Measurements from ENCODE around the gene PRSS12. TPM values are rescaled to one million over a fixed set of nuclear protein-coding genes. Genes with fewer than 3 reads are reported as not detected.

Gene PRSS12
- total RNA-seq, 1 experiment from 2014 or later = 14.1 TPM

DNA sequence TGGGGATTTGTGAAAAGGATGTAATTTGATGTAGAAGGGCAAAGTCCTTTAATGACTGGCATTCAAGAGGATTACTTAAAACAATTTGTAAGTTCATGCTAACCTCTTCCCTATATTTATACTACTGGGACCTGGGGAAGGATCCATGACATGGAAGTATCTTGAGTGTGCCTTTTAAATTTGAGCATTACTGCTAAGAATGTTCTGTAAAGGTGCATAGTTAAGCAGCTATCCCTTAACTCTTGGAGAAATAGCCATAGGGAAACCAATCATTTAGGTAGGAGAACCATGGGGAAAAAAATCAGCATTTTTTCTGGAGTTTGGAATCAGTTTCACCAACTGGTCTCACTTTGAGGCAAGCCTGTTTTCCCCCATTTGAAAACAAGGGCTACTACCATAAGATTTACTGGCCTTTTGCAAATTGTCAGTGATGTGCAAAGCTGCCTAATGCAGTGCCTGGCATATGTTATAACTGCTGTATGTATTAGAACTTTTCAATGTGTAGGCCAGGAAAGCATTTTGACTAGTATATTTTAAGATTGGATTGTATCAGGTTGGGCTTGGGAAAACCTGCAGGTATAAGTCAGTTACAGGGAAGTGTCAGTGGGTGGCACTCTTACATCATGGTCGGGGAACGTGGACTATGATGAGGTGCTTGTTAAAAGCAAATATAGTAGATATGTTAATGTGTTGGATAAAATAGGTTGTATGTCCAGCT, 72.1 kb downstream of the PRSS12 start (continued):
- TF ChIP-seq, protein P1, sequence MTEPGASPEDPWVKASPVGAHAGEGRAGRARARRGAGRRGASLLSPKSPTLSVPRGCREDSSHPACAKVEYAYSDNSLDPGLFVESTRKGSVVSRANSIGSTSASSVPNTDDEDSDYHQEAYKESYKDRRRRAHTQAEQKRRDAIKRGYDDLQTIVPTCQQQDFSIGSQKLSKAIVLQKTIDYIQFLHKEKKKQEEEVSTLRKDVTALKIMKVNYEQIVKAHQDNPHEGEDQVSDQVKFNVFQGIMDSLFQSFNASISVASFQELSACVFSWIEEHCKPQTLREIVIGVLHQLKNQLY (CRISPR knock-in tag; IDR thresholded peaks at IDR 0.05) = no peak
- TF ChIP-seq, protein P2, sequence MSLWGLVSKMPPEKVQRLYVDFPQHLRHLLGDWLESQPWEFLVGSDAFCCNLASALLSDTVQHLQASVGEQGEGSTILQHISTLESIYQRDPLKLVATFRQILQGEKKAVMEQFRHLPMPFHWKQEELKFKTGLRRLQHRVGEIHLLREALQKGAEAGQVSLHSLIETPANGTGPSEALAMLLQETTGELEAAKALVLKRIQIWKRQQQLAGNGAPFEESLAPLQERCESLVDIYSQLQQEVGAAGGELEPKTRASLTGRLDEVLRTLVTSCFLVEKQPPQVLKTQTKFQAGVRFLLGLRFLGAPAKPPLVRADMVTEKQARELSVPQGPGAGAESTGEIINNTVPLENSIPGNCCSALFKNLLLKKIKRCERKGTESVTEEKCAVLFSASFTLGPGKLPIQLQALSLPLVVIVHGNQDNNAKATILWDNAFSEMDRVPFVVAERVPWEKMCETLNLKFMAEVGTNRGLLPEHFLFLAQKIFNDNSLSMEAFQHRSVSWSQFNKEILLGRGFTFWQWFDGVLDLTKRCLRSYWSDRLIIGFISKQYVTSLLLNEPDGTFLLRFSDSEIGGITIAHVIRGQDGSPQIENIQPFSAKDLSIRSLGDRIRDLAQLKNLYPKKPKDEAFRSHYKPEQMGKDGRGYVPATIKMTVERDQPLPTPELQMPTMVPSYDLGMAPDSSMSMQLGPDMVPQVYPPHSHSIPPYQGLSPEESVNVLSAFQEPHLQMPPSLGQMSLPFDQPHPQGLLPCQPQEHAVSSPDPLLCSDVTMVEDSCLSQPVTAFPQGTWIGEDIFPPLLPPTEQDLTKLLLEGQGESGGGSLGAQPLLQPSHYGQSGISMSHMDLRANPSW (CRISPR knock-in tag; conservative IDR thresholded peaks at IDR 0.05; ENCODE audit: low read depth) = no peak
- TF ChIP-seq, protein P3, sequence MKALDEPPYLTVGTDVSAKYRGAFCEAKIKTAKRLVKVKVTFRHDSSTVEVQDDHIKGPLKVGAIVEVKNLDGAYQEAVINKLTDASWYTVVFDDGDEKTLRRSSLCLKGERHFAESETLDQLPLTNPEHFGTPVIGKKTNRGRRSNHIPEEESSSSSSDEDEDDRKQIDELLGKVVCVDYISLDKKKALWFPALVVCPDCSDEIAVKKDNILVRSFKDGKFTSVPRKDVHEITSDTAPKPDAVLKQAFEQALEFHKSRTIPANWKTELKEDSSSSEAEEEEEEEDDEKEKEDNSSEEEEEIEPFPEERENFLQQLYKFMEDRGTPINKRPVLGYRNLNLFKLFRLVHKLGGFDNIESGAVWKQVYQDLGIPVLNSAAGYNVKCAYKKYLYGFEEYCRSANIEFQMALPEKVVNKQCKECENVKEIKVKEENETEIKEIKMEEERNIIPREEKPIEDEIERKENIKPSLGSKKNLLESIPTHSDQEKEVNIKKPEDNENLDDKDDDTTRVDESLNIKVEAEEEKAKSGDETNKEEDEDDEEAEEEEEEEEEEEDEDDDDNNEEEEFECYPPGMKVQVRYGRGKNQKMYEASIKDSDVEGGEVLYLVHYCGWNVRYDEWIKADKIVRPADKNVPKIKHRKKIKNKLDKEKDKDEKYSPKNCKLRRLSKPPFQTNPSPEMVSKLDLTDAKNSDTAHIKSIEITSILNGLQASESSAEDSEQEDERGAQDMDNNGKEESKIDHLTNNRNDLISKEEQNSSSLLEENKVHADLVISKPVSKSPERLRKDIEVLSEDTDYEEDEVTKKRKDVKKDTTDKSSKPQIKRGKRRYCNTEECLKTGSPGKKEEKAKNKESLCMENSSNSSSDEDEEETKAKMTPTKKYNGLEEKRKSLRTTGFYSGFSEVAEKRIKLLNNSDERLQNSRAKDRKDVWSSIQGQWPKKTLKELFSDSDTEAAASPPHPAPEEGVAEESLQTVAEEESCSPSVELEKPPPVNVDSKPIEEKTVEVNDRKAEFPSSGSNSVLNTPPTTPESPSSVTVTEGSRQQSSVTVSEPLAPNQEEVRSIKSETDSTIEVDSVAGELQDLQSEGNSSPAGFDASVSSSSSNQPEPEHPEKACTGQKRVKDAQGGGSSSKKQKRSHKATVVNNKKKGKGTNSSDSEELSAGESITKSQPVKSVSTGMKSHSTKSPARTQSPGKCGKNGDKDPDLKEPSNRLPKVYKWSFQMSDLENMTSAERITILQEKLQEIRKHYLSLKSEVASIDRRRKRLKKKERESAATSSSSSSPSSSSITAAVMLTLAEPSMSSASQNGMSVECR (CRISPR knock-in tag; IDR thresholded peaks at IDR 0.05; ENCODE audit: borderline replicate concordance) = no peak
- TF ChIP-seq NFE2L1 (CRISPR knock-in tag; IDR thresholded peaks at IDR 0.05) (no peak), TEAD4 (CRISPR knock-in tag; IDR thresholded peaks at IDR 0.05) (no peak), JUN (CRISPR knock-in tag; IDR thresholded peaks at IDR 0.05) (no peak), NFYB (CRISPR knock-in tag; conservative IDR thresholded peaks at IDR 0.05; ENCODE audit: low read depth) (no peak), NR3C1 (CRISPR knock-in tag; conservative IDR thresholded peaks at IDR 0.05; ENCODE audit: low read depth) (no peak), OVOL2 (CRISPR knock-in tag; IDR thresholded peaks at IDR 0.05; ENCODE audit: borderline replicate concordance) (no peak), ZNF219 (CRISPR knock-in tag; IDR thresholded peaks at IDR 0.05; ENCODE audit: borderline replicate concordance) (no peak), RORB (CRISPR knock-in tag; IDR thresholded peaks at IDR 0.05) (no peak), FOXP1 (CRISPR knock-in tag; IDR thresholded peaks at IDR 0.05; ENCODE audit: borderline replicate concordance) (no peak), ETV6 (CRISPR knock-in tag; IDR thresholded peaks at IDR 0.05) (no peak), ZNF396 (CRISPR knock-in tag; IDR thresholded peaks at IDR 0.05; ENCODE audit: borderline replicate concordance) (no peak), TCF7 (CRISPR knock-in tag; IDR thresholded peaks at IDR 0.05; ENCODE audit: low read depth) (no peak), ZNF671 (CRISPR knock-in tag; IDR thresholded peaks at IDR 0.05) (peak; percentile 62), RELA (CRISPR knock-in tag; IDR thresholded peaks at IDR 0.05; ENCODE audit: borderline replicate concordance) (no peak), ZNF121 (CRISPR knock-in tag; IDR thresholded peaks at IDR 0.05) (no peak), FOXK1 (CRISPR knock-in tag; IDR thresholded peaks at IDR 0.05) (no peak), SMAD3 (CRISPR knock-in tag; IDR thresholded peaks at IDR 0.05; ENCODE audit: borderline replicate concordance) (no peak), EMX1 (CRISPR knock-in tag; IDR thresholded peaks at IDR 0.05) (peak; percentile 69; the same call in 1 of the 2 replicates)
- TF ChIP-seq, protein P4, sequence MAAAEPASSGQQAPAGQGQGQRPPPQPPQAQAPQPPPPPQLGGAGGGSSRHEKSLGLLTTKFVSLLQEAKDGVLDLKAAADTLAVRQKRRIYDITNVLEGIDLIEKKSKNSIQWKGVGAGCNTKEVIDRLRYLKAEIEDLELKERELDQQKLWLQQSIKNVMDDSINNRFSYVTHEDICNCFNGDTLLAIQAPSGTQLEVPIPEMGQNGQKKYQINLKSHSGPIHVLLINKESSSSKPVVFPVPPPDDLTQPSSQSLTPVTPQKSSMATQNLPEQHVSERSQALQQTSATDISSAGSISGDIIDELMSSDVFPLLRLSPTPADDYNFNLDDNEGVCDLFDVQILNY (CRISPR knock-in tag; IDR thresholded peaks at IDR 0.05) = no peak
- TF ChIP-seq, protein P5, sequence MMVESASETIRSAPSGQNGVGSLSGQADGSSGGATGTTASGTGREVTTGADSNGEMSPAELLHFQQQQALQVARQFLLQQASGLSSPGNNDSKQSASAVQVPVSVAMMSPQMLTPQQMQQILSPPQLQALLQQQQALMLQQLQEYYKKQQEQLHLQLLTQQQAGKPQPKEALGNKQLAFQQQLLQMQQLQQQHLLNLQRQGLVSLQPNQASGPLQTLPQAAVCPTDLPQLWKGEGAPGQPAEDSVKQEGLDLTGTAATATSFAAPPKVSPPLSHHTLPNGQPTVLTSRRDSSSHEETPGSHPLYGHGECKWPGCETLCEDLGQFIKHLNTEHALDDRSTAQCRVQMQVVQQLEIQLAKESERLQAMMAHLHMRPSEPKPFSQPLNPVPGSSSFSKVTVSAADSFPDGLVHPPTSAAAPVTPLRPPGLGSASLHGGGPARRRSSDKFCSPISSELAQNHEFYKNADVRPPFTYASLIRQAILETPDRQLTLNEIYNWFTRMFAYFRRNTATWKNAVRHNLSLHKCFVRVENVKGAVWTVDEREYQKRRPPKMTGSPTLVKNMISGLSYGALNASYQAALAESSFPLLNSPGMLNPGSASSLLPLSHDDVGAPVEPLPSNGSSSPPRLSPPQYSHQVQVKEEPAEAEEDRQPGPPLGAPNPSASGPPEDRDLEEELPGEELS (CRISPR knock-in tag; IDR thresholded peaks at IDR 0.05) = no peak
- TF ChIP-seq, protein P6, sequence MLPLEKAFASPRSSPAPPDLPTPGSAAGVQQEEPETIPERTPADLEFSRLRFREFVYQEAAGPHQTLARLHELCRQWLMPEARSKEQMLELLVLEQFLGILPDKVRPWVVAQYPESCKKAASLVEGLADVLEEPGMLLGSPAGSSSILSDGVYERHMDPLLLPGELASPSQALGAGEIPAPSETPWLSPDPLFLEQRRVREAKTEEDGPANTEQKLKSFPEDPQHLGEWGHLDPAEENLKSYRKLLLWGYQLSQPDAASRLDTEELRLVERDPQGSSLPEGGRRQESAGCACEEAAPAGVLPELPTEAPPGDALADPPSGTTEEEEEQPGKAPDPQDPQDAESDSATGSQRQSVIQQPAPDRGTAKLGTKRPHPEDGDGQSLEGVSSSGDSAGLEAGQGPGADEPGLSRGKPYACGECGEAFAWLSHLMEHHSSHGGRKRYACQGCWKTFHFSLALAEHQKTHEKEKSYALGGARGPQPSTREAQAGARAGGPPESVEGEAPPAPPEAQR (CRISPR knock-in tag; IDR thresholded peaks at IDR 0.05) = no peak

Data from WTC11 (cell line).